Tibial nerve (tissue), 4 donors: ENCODE measurements around the gene WDR72. TPM values are rescaled to one million over a fixed set of nuclear protein-coding genes. Genes with fewer than 3 reads are reported as not detected.

Experiments
- DNase-seq, 2 donors: peaks; one replicate each; pipeline ENCODE4 v3.0.0-alpha.2; 2019; ENCODE audit warnings: low spot score in 2 of 2
- H3K27ac ChIP-seq, 4 donors: fragments of 200-600 bp; sonication (generic) in 3 of 4; one replicate each; pipeline ENCODE4 v1.5.1; 2017 to 2019; ENCODE audit warnings: mild to moderate bottlenecking in 1 of 4
- H3K27me3 ChIP-seq, 2 donors: fragments of 200-600 bp; sonication (generic) in 1 of 2; one replicate each; pipeline versions ENCODE4 v1.5.1 to v1.6.0; 2017 to 2019
- H3K36me3 ChIP-seq, 3 donors: fragments of 200-600 bp; sonication (generic); one replicate each; pipeline ENCODE4 v1.5.1; 2018 to 2019
- H3K4me1 ChIP-seq, 4 donors: fragments of 200-600 bp; sonication (generic) in 3 of 4; one replicate each; pipeline ENCODE4 v1.5.1; 2017 to 2019
- H3K4me3 ChIP-seq, 4 donors: fragments of 200-600 bp; sonication (generic) in 3 of 4; one replicate each; pipeline ENCODE4 v1.5.1; 2017 to 2019; ENCODE audit warnings: mild to moderate bottlenecking in 1 of 4, moderate library complexity in 1 of 4
- H3K9me3 ChIP-seq, 4 donors: fragments of 200-600 bp; sonication (generic) in 3 of 4; one replicate each; pipeline ENCODE4 v1.5.1; 2017 to 2019
- EP300 ChIP-seq, 2 donors: sonication (generic); formaldehyde crosslinking; IDR thresholded peaks; one replicate each; pipeline ENCODE4 v1.6.1; 2017; ENCODE audit warnings: antibody characterized with exemption in 2 of 2, mild to moderate bottlenecking in 1 of 2
- POLR2A ChIP-seq, 2 donors: fragments of 450-650 bp; IDR thresholded peaks; one replicate each; pipeline ENCODE4 v1.6.1; 2017; ENCODE audit warnings: antibody characterized with exemption in 2 of 2, mild to moderate bottlenecking in 2 of 2, moderate library complexity in 2 of 2
- WGBS, 2 donors: methylation state at CpG; one replicate each; pipeline ENCODE4 v1.1.5; 2018; 5-methylcytosine and 5-hydroxymethylcytosine counted together
- total RNA-seq, 4 donors: library from RNA; depleted of rRNA; stranded (reverse); fragments of >200 nt; gene quantifications; one replicate each; pipeline ENCODE4 v1.1.0, GENCODE V29; 2016
- TF ChIP-seq, protein P1 (sequence below), 5 experiments: fragments of 200-600 bp in 3 of 5; fragments of 450-650 bp in 2 of 5; sonication (generic) in 3 of 5; IDR thresholded peaks; one replicate each; pipeline ENCODE4 v1.5.1; 2016 to 2019; ENCODE audit warnings: antibody characterized with exemption in 5 of 5, mild to moderate bottlenecking in 3 of 5, moderate library complexity in 2 of 5

Gene WDR72
- total RNA-seq, 4 donors from 2014 or later = not detected

GRCh38 chr15:53713218-53713617 lies 46.2 kb downstream of the WDR72 start:
- DNase-seq = no peak
- Histone ChIP-seq H3K36me3 (no peaks in the 10 kb centered on the region), H3K4me1 (no peaks in the 10 kb centered on the region), H3K27me3 (no peaks in the 10 kb centered on the region), H3K27ac (no peak overlapping the region), H3K9me3 (no peaks in the 10 kb centered on the region), H3K4me3 (no peak overlapping the region)
- WGBS, 2 donors = 93 to 96% methylated on average over 6 of the region's 6 CpGs
- TF ChIP-seq, protein P1, sequence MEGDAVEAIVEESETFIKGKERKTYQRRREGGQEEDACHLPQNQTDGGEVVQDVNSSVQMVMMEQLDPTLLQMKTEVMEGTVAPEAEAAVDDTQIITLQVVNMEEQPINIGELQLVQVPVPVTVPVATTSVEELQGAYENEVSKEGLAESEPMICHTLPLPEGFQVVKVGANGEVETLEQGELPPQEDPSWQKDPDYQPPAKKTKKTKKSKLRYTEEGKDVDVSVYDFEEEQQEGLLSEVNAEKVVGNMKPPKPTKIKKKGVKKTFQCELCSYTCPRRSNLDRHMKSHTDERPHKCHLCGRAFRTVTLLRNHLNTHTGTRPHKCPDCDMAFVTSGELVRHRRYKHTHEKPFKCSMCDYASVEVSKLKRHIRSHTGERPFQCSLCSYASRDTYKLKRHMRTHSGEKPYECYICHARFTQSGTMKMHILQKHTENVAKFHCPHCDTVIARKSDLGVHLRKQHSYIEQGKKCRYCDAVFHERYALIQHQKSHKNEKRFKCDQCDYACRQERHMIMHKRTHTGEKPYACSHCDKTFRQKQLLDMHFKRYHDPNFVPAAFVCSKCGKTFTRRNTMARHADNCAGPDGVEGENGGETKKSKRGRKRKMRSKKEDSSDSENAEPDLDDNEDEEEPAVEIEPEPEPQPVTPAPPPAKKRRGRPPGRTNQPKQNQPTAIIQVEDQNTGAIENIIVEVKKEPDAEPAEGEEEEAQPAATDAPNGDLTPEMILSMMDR (IDR thresholded peaks at IDR 0.05) = no peak
- TF ChIP-seq POLR2A (IDR thresholded peaks at IDR 0.05) (no peak), EP300 (IDR thresholded peaks at IDR 0.05) (no peak)

DNA sequence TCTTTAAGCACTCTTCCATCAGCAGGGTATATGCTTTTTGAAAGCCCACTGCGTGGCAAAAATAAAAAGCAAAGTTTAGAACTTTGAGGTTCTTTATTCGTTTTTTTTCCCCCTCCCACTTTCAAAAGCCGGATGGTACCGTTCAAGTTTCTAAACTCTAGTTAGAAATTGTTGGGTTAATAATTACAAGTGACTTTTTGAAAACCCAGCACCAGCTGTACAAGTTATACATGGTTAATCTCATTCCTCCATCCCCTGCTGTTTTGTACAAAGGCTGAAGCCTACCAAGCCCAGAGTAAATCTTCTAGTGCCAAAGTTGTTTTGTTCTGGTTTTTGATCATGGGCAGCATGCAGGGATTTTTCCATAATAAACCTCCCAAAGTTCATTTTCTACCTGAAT lies 48.6 kb downstream of the WDR72 start:
- TF ChIP-seq, protein P1 (IDR thresholded peaks at IDR 0.05) = no peak
- TF ChIP-seq POLR2A (IDR thresholded peaks at IDR 0.05) (no peak), EP300 (IDR thresholded peaks at IDR 0.05) (no peak)
- no peak for DNase-seq
- no peak overlapping the region for H3K27ac ChIP-seq
- no peaks in the 10 kb centered on the region for H3K36me3 ChIP-seq
- WGBS, 2 donors = 32 to 42% methylated on average over 4 of the region's 4 CpGs
- H3K4me1 ChIP-seq = no peaks in the 10 kb centered on the region
- H3K27me3 ChIP-seq = no peaks in the 10 kb centered on the region
- no peaks in the 10 kb centered on the region for H3K9me3 ChIP-seq
- no peak overlapping the region for H3K4me3 ChIP-seq

GRCh38 chr15:53709821-53710220 lies 49.6 kb downstream of the WDR72 start:
- 51% methylated on average over 2 of the region's 2 CpGs for WGBS, 2 donors
- TF ChIP-seq, protein P1 (IDR thresholded peaks at IDR 0.05) = no peak
- no peak for TF ChIP-seq POLR2A (IDR thresholded peaks at IDR 0.05)
- no peak for TF ChIP-seq EP300 (IDR thresholded peaks at IDR 0.05)
- no peak for DNase-seq

GRCh38 chr15:53695365-53695764 lies 64.1 kb downstream of the WDR72 start:
- Histone ChIP-seq H3K4me3 (no peak overlapping the region), H3K27me3 (no peaks in the 10 kb centered on the region), H3K27ac (no peak overlapping the region), H3K9me3 (no peaks in the 10 kb centered on the region), H3K36me3 (no peaks in the 10 kb centered on the region), H3K4me1 (no peaks in the 10 kb centered on the region)
- WGBS, 2 donors = 86 to 90% methylated on average over 7 of the region's 7 CpGs
- no peak for DNase-seq
- no peak for TF ChIP-seq EP300 (IDR thresholded peaks at IDR 0.05)
- TF ChIP-seq, protein P1 (IDR thresholded peaks at IDR 0.05) = no peak
- no peak for TF ChIP-seq POLR2A (IDR thresholded peaks at IDR 0.05)

More at GRCh38 chr15:53709821-53710220, 49.6 kb downstream of the WDR72 start:
- no peaks in the 10 kb centered on the region for H3K36me3 ChIP-seq
- no peaks in the 10 kb centered on the region for H3K9me3 ChIP-seq
- no peaks in the 10 kb centered on the region for H3K4me1 ChIP-seq
- H3K4me3 ChIP-seq = no peak overlapping the region
- no peak overlapping the region for H3K27ac ChIP-seq
- no peaks in the 10 kb centered on the region for H3K27me3 ChIP-seq

GRCh38 chr15:53694476-53694874 lies 65.0 kb downstream of the WDR72 start:
- no peak overlapping the region for H3K4me3 ChIP-seq
- H3K27me3 ChIP-seq = no peaks in the 10 kb centered on the region
- no peak overlapping the region for H3K27ac ChIP-seq
- TF ChIP-seq EP300 (IDR thresholded peaks at IDR 0.05) (no peak), POLR2A (IDR thresholded peaks at IDR 0.05) (no peak)
- TF ChIP-seq, protein P1 (IDR thresholded peaks at IDR 0.05) = no peak
- 53 to 62% methylated on average over 1 of the region's 1 CpG for WGBS, 2 donors
- DNase-seq = no peak
- no peaks in the 10 kb centered on the region for H3K36me3 ChIP-seq
- H3K4me1 ChIP-seq = no peaks in the 10 kb centered on the region
- no peaks in the 10 kb centered on the region for H3K9me3 ChIP-seq
